ENCODE measurements around the gene STIM1.

DNA sequence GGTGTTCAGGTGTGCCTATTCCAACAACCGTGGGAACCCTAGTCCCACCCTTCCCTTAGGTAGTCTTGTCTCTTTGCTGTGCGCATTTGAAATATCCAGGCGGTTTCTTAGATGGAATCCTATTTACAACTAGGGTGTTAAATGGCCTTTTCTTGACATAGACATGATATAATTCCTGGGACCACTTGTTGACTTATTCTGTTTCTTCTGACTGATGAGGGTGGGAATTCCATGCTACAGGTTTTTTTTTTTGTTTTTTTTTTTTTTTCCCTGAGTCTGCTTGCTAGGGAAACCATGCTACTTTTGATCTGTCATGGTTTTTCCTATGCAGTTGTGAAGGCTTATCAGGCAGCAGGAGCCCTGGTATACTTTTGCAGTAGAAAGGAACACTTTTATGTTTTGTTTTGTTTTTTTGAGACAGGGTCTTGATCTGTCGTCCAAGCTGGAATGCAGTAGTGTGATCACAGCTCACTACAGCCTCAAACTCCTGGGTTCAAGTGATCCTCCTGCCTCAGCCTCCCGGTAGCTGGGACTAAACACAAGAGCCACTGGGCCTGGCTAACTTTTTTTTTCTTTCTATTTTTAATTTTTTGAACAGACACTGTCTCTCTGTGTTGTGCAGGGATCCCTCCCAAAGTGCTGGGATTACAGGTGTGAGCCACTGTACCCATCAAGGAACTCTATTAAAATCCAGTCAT is 1.5 kb downstream of the STIM1 start:
- no peak for TF ChIP-seq CTCF (IDR thresholded peaks at IDR 0.05)
- TF ChIP-seq EP300 (IDR thresholded peaks at IDR 0.05): no peak

Measured in esophagus muscularis mucosa (tissue), 3 donors.